NCI-H146 treated with DMSO at 0.1 percent for 48 hours (cell line): ENCODE data around the gene LIMK2.

ENCODE experiments used
- DNase-seq: peaks from one replicate; lab custom pipeline; 2025; ENCODE audit not compliant: unreplicated experiment; lab: John Stamatoyannopoulos, UW

The LIMK2 gene

GRCh38 chr22:31327806-31328543 is 115.9 kb downstream of the LIMK2 start:
- no peak for DNase-seq

GRCh38 chr22:31328544-31328960 is 116.5 kb downstream of the LIMK2 start:
- no peak for DNase-seq

DNA sequence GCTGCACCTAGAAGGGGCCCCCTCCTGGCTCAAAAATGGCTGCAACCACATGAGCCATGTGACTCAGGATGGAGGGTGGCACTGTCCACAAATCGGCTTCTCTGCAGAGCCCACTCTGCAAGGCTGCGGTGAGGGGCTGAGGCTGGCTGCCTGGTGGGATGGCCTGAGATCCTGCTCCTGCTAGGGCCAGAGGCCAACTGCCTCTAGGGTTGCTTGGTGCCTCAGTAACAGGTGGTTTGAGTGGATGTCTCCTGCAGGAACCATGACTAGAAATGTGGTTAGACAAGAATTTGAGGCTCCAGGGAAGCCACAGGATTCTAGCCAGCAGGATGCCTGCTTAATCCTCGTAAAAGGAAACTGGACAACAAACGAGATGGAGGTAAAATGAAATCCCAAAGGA is 116.9 kb downstream of the LIMK2 start:
- no peak for DNase-seq
